Upper lobe of right lung (tissue), 1 donor: ENCODE measurements around the gene DLX5. TPM values are rescaled to one million over a fixed set of nuclear protein-coding genes. Genes with fewer than 3 reads are reported as not detected.
"Not testable (repeated sequence)": the region's sequence is repeated elsewhere in the genome, so short reads cannot be mapped to it uniquely, and the experiment has no call there.

Experiments used
- ATAC-seq: fragments of 200-7000 bp; cut with Tn5 transposase; one replicate; pipeline ENCODE4 v1.9.1; 2020; ENCODE audit warnings: mild to moderate bottlenecking, moderate library complexity
- DNase-seq: peaks from one replicate; pipeline ENCODE4 v3.0.0-alpha.2; 2020
- H3K27ac ChIP-seq: fragments of 200-600 bp; one replicate; pipeline ENCODE4 v1.8.0; 2022
- H3K27me3 ChIP-seq: fragments of 200-600 bp; one replicate; pipeline ENCODE4 v1.8.0; 2022; ENCODE audit warnings: mild to moderate bottlenecking
- H3K36me3 ChIP-seq: fragments of 200-600 bp; one replicate; pipeline ENCODE4 v1.8.0; 2022
- H3K4me1 ChIP-seq: fragments of 200-600 bp; one replicate; pipeline ENCODE4 v1.8.0; 2022
- H3K4me3 ChIP-seq: fragments of 200-600 bp; one replicate; pipeline ENCODE4 v1.8.0; 2022; ENCODE audit warnings: mild to moderate bottlenecking
- H3K9me3 ChIP-seq: fragments of 200-600 bp; one replicate; pipeline ENCODE4 v1.8.0; 2022
- intact Hi-C: fragments of 100-400 bp; cut with DNase I; formaldehyde crosslinking; loops from one replicate; pipeline ENCODE4 v1.11.0; 2022
- total RNA-seq: library from RNA; stranded (reverse); fragmentation: NEBNext Ultra II Directional; extraction: Animal tissue kit (Norgen Biotek cat#: 25700); gene quantifications from one replicate; pipeline ENCODE4 v1.2.1, GENCODE V29; 2021
- TF ChIP-seq, protein P1 (sequence below): fragments of 200-600 bp; IDR thresholded peaks from one replicate; pipeline ENCODE4 v1.8.0; 2022; ENCODE audit warnings: antibody characterized with exemption
- donor health status: DM: no; HTN: yes; CAD: no; lungs with severe emphysema.

The DLX5 gene
- total RNA-seq, 1 donor from 2014 or later, result not detected

DNA sequence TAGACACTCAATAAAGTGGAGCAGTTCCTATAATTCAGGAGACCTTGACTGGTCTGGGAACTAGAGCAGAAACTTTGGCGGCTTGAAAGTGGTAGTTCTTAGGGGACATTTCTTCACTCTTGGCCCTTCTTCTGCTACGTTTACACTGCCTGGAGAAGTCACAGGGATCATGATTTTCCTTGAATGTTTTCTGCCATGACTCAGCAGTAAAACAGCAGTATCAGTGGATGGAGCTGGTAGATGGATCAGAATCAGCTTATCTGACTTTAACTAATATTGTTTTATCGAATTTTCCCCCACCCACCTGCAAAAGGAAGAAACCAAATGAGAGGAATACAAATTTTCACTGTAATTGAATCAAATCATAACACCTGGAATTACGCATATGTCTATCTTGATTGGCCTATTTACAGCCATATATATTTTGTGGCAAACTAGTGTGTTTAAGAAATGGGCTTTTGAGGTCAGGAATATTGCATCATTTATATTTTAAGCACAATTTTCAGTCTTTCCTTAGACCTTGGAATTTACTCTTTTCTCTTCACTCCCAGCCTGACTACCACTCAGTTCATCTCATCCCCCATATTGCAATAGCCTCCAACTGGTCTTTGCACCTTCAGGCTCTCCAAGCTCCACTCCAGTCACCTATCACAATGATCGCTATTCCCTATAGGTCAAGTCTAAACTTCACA, 14.9 kb upstream of the DLX5 start:
- H3K27ac ChIP-seq, result no peak overlapping the region
- TF ChIP-seq, protein P1, sequence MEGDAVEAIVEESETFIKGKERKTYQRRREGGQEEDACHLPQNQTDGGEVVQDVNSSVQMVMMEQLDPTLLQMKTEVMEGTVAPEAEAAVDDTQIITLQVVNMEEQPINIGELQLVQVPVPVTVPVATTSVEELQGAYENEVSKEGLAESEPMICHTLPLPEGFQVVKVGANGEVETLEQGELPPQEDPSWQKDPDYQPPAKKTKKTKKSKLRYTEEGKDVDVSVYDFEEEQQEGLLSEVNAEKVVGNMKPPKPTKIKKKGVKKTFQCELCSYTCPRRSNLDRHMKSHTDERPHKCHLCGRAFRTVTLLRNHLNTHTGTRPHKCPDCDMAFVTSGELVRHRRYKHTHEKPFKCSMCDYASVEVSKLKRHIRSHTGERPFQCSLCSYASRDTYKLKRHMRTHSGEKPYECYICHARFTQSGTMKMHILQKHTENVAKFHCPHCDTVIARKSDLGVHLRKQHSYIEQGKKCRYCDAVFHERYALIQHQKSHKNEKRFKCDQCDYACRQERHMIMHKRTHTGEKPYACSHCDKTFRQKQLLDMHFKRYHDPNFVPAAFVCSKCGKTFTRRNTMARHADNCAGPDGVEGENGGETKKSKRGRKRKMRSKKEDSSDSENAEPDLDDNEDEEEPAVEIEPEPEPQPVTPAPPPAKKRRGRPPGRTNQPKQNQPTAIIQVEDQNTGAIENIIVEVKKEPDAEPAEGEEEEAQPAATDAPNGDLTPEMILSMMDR, result no peak
- peaks cover 10% of the 10 kb centered on the region for H3K27me3 ChIP-seq
- DNase-seq, result no peak
- H3K4me1 ChIP-seq, result no peaks in the 10 kb centered on the region
- no peak for ATAC-seq
- no peaks in the 10 kb centered on the region for H3K36me3 ChIP-seq
- intact Hi-C loops, result loop anchor here (10.0 kb wide), 1 partner anchor 965 kb away; no protein-coding TSS in a partner anchor
- H3K4me3 ChIP-seq, result no peak overlapping the region
- no peaks in the 10 kb centered on the region for H3K9me3 ChIP-seq

DNA sequence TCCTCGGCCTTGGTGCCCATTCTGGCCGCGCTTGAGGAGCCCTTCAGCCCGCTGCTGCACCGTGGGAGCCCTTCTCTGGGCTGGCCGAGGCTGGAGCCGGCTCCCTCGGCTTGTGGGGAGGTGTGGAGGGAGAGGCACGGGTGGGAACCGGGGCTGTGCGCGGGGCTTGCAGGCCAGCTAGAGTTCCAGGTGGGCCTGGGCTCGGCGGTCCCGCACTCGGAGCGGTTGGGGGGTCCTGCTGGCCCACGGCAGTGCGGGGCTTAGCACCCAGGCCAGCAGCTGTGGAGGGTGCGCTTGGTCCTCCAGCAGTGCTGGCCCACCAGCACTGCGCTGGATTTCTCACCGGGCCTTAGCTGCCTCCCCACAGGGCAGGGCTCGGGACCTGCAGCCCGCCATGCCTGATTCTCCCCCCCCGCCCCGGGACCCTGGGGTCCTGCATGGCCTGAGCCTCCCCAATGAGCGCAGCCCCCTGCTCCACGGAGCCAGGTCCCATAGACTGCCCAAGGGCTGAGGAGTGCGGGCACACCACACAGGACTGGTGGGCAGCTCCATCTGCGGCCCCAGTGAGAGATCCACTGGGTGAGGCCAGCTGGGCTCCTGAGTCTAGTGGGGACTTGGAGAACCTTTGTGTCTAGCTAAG, 9.7 kb upstream of the DLX5 start:
- intact Hi-C loops, result loop anchor here (10.0 kb wide), 1 partner anchor 960 kb away; no protein-coding TSS in a partner anchor
- not testable (repeated sequence) for DNase-seq

DNA sequence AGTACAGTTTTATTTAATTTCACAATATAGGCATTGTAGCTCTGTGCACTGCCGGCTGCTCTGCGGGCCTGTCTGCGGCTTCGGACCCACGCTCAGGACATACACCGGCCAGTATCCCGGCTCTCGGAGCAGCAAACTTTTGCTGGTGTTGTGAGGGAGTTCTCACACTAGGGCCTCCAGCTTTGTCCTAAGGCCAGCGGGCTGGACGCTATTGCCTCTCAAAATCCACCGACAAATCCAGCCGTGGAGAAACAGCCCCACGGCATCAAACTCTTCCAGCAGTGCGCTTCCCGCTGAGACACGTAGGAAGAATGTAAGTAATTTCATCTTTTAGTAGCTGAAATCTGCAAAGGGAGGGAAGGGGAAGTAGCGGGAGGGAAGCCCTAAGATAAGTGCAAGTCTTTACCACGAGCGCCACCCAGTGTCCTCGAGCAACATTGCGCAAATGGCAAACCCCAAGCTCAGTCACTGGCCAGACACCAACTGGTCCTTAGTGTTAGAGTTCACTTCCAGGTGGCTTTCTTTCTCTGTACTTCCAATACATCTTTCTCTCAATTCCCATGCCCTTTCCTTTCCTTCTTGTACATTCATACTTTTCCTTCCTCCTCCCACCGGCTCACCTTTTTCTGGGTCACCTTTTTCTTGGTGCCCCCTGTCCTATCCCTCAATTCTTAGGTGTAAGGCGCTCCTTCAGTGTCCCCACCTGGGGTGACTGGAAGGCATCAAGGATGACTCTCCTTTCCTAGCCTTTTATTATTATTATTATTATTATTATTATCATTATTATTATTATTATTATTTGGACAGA, 3.0 kb upstream of the DLX5 start:
- Histone ChIP-seq H3K27me3 (peaks cover 51% of the 10 kb centered on the region), H3K4me3 (peak overlapping the region; percentile 46), H3K36me3 (no peaks in the 10 kb centered on the region), H3K4me1 (peaks cover 20% of the 10 kb centered on the region), H3K27ac (no peak overlapping the region), H3K9me3 (no peaks in the 10 kb centered on the region)
- TF ChIP-seq, protein P1, result peak; percentile 86
- DNase-seq (peak; percentile 81), ATAC-seq (peak; percentile 94)
- intact Hi-C loops, result no loop called here

More for the DNA sequence above, 9.7 kb upstream of the DLX5 start:
- H3K4me1 ChIP-seq, H3K9me3 ChIP-seq, H3K4me3 ChIP-seq, H3K36me3 ChIP-seq, H3K27ac ChIP-seq: not testable (repeated sequence)
- peak; percentile 21 for ATAC-seq
- H3K27me3 ChIP-seq, result peaks cover 10% of the 10 kb centered on the region

DNA sequence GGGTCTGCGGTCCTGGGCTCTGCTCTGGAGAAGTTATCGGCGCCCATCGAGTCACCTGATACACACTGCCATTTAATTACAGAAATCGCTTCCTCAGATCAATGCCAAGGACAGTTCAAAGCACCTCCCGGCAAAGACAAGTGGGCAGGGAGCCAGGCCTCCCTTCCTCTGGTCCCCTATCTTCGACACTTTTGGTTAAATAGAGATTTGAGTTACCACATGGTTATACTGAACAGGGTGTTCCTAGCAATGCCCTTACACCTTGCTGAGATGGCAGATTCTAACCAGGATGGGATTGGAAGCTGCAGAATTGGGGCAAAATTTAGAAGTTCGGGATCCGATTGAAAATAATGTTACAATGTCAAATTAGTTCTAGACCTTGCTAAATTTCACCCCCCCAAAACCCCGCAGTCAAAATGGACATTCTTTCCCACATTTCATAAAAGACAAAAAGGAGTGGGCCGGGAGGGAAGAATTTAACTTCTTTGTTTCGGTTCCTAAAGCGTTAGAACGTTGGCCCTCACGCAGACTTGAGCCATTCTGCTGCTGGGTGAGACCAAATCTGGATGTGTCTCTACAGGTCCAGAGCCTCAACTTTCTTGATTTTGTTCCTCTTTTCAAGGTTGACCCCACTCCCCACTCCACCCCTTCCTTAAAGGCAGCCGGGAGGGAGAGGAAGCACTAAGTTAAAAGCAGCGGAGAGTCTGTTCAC, 2.2 kb upstream of the DLX5 start:
- intact Hi-C loops, result no loop called here
- Histone ChIP-seq H3K9me3 (no peaks in the 10 kb centered on the region), H3K4me1 (peaks cover 20% of the 10 kb centered on the region), H3K4me3 (peak overlapping the region; percentile 46), H3K27ac (no peak overlapping the region), H3K36me3 (no peaks in the 10 kb centered on the region), H3K27me3 (peaks cover 56% of the 10 kb centered on the region)
- peak; percentile 54 for ATAC-seq
- TF ChIP-seq, protein P1, result no peak
- DNase-seq, result no peak

DNA sequence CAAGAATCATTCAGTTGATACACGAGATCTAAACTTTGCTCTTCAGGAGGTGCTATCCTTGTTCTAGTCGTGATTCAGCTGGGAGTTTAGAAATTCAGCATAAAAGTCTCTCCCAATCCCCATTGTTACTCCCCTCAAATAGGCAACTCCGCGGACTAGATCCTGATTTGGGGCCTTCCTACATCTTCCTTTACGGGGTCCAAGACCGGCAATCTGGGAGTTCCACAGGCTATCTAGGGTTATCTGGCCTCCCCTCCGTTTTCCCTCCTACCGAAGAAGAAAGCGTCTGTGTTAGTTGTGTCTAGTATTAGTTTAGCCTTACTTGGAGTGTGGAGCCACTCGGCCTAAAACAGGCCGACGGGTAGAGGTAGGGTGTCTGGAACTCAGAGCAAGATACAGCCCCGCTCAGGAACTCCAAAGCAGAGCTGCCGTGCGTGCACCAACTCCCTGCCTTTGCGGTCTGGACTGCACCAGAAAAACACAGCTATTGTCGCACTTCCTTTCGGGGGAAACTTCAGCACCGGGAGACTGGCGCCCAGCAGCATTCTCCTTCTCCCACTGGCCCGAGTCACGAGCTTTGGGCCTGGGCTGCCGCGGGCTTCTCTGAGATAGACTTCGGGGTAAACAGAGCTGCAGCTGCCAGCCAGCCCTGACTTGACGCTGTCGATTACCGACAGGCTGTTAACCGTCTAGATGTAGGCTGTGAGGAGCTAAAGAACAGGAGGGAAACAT, 1.5 kb upstream of the DLX5 start:
- ATAC-seq, result peak; percentile 20
- H3K27ac ChIP-seq, result no peak overlapping the region
- peak overlapping the region; percentile 46 for H3K4me3 ChIP-seq
- H3K27me3 ChIP-seq, result peaks cover 62% of the 10 kb centered on the region
- H3K36me3 ChIP-seq, result no peaks in the 10 kb centered on the region
- intact Hi-C loops, result no loop called here
- no peak for DNase-seq
- peaks cover 22% of the 10 kb centered on the region for H3K4me1 ChIP-seq
- H3K9me3 ChIP-seq, result no peaks in the 10 kb centered on the region
- TF ChIP-seq, protein P1, result no peak
